SK-N-SH (cell line): Measurements from ENCODE around the gene ITSN2. TPM values are rescaled to one million over a fixed set of nuclear protein-coding genes. Genes with fewer than 3 reads are reported as not detected.

Source experiments
- CTCF ChIA-PET: fragments of 300-600, 350-600 bp; formaldehyde crosslinking; extraction: SDS; loops from one replicate; lab custom pipeline; 2021; lab: Yijun Ruan, JAX
- POLR2A ChIA-PET: fragments of 350-600 bp; sonication (Branson Sonifier 250); formaldehyde crosslinking; extraction: SDS; loops from one replicate; lab custom pipeline; 2020; ENCODE audit warnings: antibody characterized with exemption, inconsistent platforms; lab: Yijun Ruan, JAX
- DNase-seq: peaks from one replicate; pipeline ENCODE4 v3.0.0; 2012
- H2AFZ ChIP-seq: fragments of 200-600 bp; sonication (generic); 2 replicates; pipeline ENCODE4 v1.8.1; 2016; ENCODE audit warnings: antibody characterized with exemption, mild to moderate bottlenecking, low read depth
- H3F3A ChIP-seq: fragments of 200-600 bp; sonication (generic); replicated peaks from 2 replicates; pipeline ENCODE3; 2016; ENCODE audit warnings: antibody characterized with exemption, mild to moderate bottlenecking; ENCODE audit not compliant: insufficient read depth
- H3K27ac ChIP-seq, 2 experiments: fragments of 200-500 bp in 1 of 2; fragments of 200-600 bp in 1 of 2; sonication (Bioruptor generic) in 1 of 2; sonication (generic), shearing (Covaris generic) in 1 of 2; 2 replicates each; pipeline versions ENCODE4 v1.5.1 to v1.6.1; 2014 to 2016; ENCODE audit warnings: low read depth in 2 of 2, inconsistent platforms in 1 of 2, low read length in 1 of 2, mild to moderate bottlenecking in 1 of 2, mixed read lengths in 1 of 2
- H3K27me3 ChIP-seq: fragments of 200-600 bp; sonication (generic), shearing (Covaris generic); 2 replicates; pipeline ENCODE4 v1.6.1; 2016; ENCODE audit warnings: mixed run types; ENCODE audit not compliant: insufficient read depth
- H3K36me3 ChIP-seq, 2 experiments: fragments of 200-500 bp in 1 of 2; fragments of 200-600 bp in 1 of 2; sonication (Bioruptor generic) in 1 of 2; sonication (generic) in 1 of 2; replicated peaks in 1 of 2; 2 replicates each; pipeline versions ENCODE3 to v1.5.1; 2014 to 2016; ENCODE audit warnings: low read length in 1 of 2, mild to moderate bottlenecking in 1 of 2; ENCODE audit not compliant: insufficient read depth in 2 of 2, control insufficient read depth in 1 of 2
- H3K4me1 ChIP-seq, 2 experiments: fragments of 200-500 bp in 1 of 2; fragments of 200-600 bp in 1 of 2; sonication (Bioruptor generic) in 1 of 2; sonication (generic), shearing (Covaris generic) in 1 of 2; 2 replicates each; pipeline versions ENCODE4 v1.5.1 to v1.6.1; 2014 to 2016; ENCODE audit warnings: low read depth in 1 of 2, low read length in 1 of 2, mixed run types in 1 of 2; ENCODE audit not compliant: insufficient read depth in 2 of 2, control insufficient read depth in 1 of 2
- H3K4me2 ChIP-seq: fragments of 200-600 bp; sonication (generic), shearing (Covaris generic); 2 replicates; pipeline ENCODE4 v1.6.1; 2017; ENCODE audit warnings: mixed run types
- H3K4me3 ChIP-seq, 2 experiments: fragments of 200-500 bp in 1 of 2; fragments of 200-600 bp in 1 of 2; sonication (Bioruptor generic) in 1 of 2; sonication (generic), shearing (Covaris generic) in 1 of 2; 2 replicates each; pipeline versions ENCODE4 v1.5.1 to v1.8.1; 2014 to 2016; ENCODE audit warnings: low read depth in 2 of 2, inconsistent platforms in 1 of 2, low read length in 1 of 2, mild to moderate bottlenecking in 1 of 2, mixed read lengths in 1 of 2, moderate library complexity in 1 of 2
- H3K79me2 ChIP-seq: fragments of 200-600 bp; sonication (generic); 2 replicates; pipeline ENCODE4 v1.8.1; 2017; ENCODE audit warnings: mild to moderate bottlenecking; ENCODE audit not compliant: insufficient read depth
- H3K9ac ChIP-seq: fragments of 200-600 bp; sonication (generic); 2 replicates; pipeline ENCODE4 v1.6.1; 2017; ENCODE audit warnings: mixed run types
- H3K9me2 ChIP-seq: fragments of 200-600 bp; sonication (generic); 2 replicates; pipeline ENCODE4 v1.6.1; 2017; ENCODE audit warnings: mixed run types
- H3K9me3 ChIP-seq: fragments of 200-600 bp; sonication (generic); 2 replicates; pipeline ENCODE4 v1.6.1; 2017; ENCODE audit warnings: mixed run types, mild to moderate bottlenecking, moderate library complexity
- H4K20me1 ChIP-seq: fragments of 200-600 bp; sonication (generic); 2 replicates; pipeline ENCODE4 v1.6.1; 2017; ENCODE audit warnings: mild to moderate bottlenecking, mixed run types; ENCODE audit not compliant: insufficient read depth
- CHD2 ChIP-seq: fragments of 150-350 bp; IDR thresholded peaks from 2 replicates; pipeline ENCODE4 v1.6.1; 2018; ENCODE audit warnings: low read length; ENCODE audit not compliant: partially characterized antibody
- EZH2phosphoT487 ChIP-seq: fragments of 200-600 bp; sonication (generic); IDR thresholded peaks from 2 replicates; pipeline ENCODE4 v1.6.1; 2017; ENCODE audit warnings: low read depth, mixed run types, mild to moderate bottlenecking, antibody characterized with exemption, moderate library complexity, borderline replicate concordance
- FOXM1 ChIP-seq: IDR thresholded peaks from 2 replicates; pipeline ENCODE4 v1.4.0; 2012; ENCODE audit warnings: low read depth, mild to moderate bottlenecking
- JUND ChIP-seq: IDR thresholded peaks from 2 replicates; pipeline ENCODE4 v1.4.0; 2012
- NRF1 ChIP-seq: IDR thresholded peaks from 2 replicates; pipeline ENCODE4 v1.6.1; 2012; ENCODE audit warnings: low read depth, mild to moderate bottlenecking, low read length
- POLR2AphosphoS5 ChIP-seq: IDR thresholded peaks from 2 replicates; pipeline ENCODE4 v1.6.1; 2012; ENCODE audit warnings: low read depth, low read length
- RAD21 ChIP-seq: IDR thresholded peaks from 2 replicates; pipeline ENCODE4 v1.6.1; 2012; ENCODE audit warnings: mild to moderate bottlenecking, low read length
- RCOR1 ChIP-seq: fragments of 150-350 bp; IDR thresholded peaks from 2 replicates; pipeline ENCODE4 v1.6.1; 2017; ENCODE audit warnings: antibody characterized with exemption, low read length
- SIN3A ChIP-seq: IDR thresholded peaks from 2 replicates; pipeline ENCODE4 v1.6.1; 2012; ENCODE audit warnings: low read depth, mild to moderate bottlenecking, low read length, moderate library complexity, borderline replicate concordance
- TAF1 ChIP-seq: IDR thresholded peaks from 2 replicates; pipeline ENCODE4 v1.6.1; 2012; ENCODE audit warnings: low read depth, mild to moderate bottlenecking, low read length, moderate library complexity, borderline replicate concordance
- USF2 ChIP-seq: fragments of 150-350 bp; IDR thresholded peaks from 2 replicates; pipeline ENCODE4 v1.6.1; 2017; ENCODE audit warnings: antibody characterized with exemption, low read length, low read depth, borderline replicate concordance
- WGBS: methylation state at CpG from one replicate; pipeline ENCODE4 v1.1.6; 2017; ENCODE audit warnings: low lambda C conversion rate; 5-methylcytosine and 5-hydroxymethylcytosine counted together
- polyA plus RNA-seq, 3 experiments: library from polyadenylated mRNA; depleted of rRNA; stranded (reverse); fragments of >200 nt; gene quantifications; 2 replicates each; pipeline ENCODE4 v1.2.3, GENCODE V29; 2012

The ITSN2 gene
- polyA plus RNA-seq, 1 of the 3 experiments (the other 2 are of a cell fraction) = 11.9 TPM

- TF ChIP-seq USF2 (no peak), RAD21 (no peak), FOXM1 (no peak), EZH2phosphoT487 (no peak), POLR2AphosphoS5 (no peak)
Observed at GRCh38 chr2:24402242-24403097, 42.1 kb upstream of the ITSN2 start (continued).

GRCh38 chr2:24400207-24400907 is 40.0 kb upstream of the ITSN2 start:
- H3K79me2 ChIP-seq = no peaks in the 10 kb centered on the region
- ChIA-PET POLR2A (interaction anchor here (0.6 kb wide), 1 partner anchor 453 kb away, joined by 8 read pairs; no protein-coding TSS in a partner anchor), CTCF (interaction anchor here (0.6 to 8.6 kb wide), 7 partner anchors 9 to 829 kb away, joined by 3 to 43 read pairs (median 3); partner anchors contain the start of genes CENPO and PTRHD1)
- no peaks in the 10 kb centered on the region for H3K9me3 ChIP-seq
- peaks cover 4 to 6% of the 10 kb centered on the region in 2 experiments; a peak in 2 of 4 replicates for H3K4me1 ChIP-seq
- no peak for TF ChIP-seq RCOR1
- TF ChIP-seq RAD21 = no peak
- no peak for TF ChIP-seq POLR2AphosphoS5
- H3K4me2 ChIP-seq = no peak overlapping the region
- no peaks in the 10 kb centered on the region for H3K36me3 ChIP-seq
- WGBS = 91% methylated on average over 18 of the region's 18 CpGs
- no peaks in the 10 kb centered on the region for H4K20me1 ChIP-seq
- no peak overlapping the region for H3K4me3 ChIP-seq
- H2AFZ ChIP-seq = no peak overlapping the region
- no peak overlapping the region for H3K27ac ChIP-seq
- H3F3A ChIP-seq = peaks cover 6% of the 10 kb centered on the region
- no peaks in the 10 kb centered on the region for H3K9me2 ChIP-seq
- no peak overlapping the region for H3K9ac ChIP-seq
- no peak for DNase-seq
- no peaks in the 10 kb centered on the region for H3K27me3 ChIP-seq

- peak overlapping the region; percentile 45; the same call in 1 of the 2 replicates for H2AFZ ChIP-seq
- H3K36me3 ChIP-seq = no peaks in the 10 kb centered on the region
- ChIA-PET POLR2A (interaction anchor here (0.6 kb wide), 1 partner anchor 454 kb away, joined by 8 read pairs; no protein-coding TSS in a partner anchor), CTCF (interaction anchor here (0.6 to 8.6 kb wide), 9 partner anchors 9 to 829 kb away, joined by 3 to 43 read pairs (median 3); partner anchors contain the start of genes CENPO and PTRHD1)
- no peak overlapping the region for H3K27ac ChIP-seq
- H4K20me1 ChIP-seq = no peaks in the 10 kb centered on the region
- H3K27me3 ChIP-seq = no peaks in the 10 kb centered on the region
- H3K9me3 ChIP-seq = no peaks in the 10 kb centered on the region
- peaks cover 4 to 5% of the 10 kb centered on the region in 2 experiments; a peak in 2 of 4 replicates for H3K4me1 ChIP-seq
- no peak overlapping the region for H3K4me3 ChIP-seq
- peaks cover 6% of the 10 kb centered on the region for H3F3A ChIP-seq
- WGBS = 87% methylated on average over 10 of the region's 10 CpGs
- H3K4me2 ChIP-seq = no peak overlapping the region
- H3K9me2 ChIP-seq = no peaks in the 10 kb centered on the region
- H3K9ac ChIP-seq = no peak overlapping the region
- no peaks in the 10 kb centered on the region for H3K79me2 ChIP-seq
- no peak for DNase-seq
- no peak for TF ChIP-seq JUND
- no peak for TF ChIP-seq TAF1
- no peak for TF ChIP-seq SIN3A
- TF ChIP-seq NRF1 = no peak
- TF ChIP-seq CHD2 = no peak
Observed at GRCh38 chr2:24399434-24400206, 39.3 kb upstream of the ITSN2 start.
